GM12878 (cell line): ENCODE results near the gene CCDC170. TPM values are rescaled to one million over a fixed set of nuclear protein-coding genes. Genes with fewer than 3 reads are reported as not detected.

Experiments used
- ATAC-seq: fragments of 200-7000 bp; cut with Tn5 transposase; 3 replicates; pipeline ENCODE4 v1.9.1; 2020; ENCODE audit warnings: mild to moderate bottlenecking, moderate library complexity
- BruUV-seq: library from RNA; stranded (reverse); fragments of 400-500 nt; replicated peaks from 2 replicates; lab custom pipeline; 2021; lab: Mats Ljungman, UMichigan
- CTCF ChIA-PET: fragments of 300-600 bp; sonication (Branson Sonifier 250); formaldehyde crosslinking; extraction: SDS; loops from one replicate; lab custom pipeline; 2021; ENCODE audit warnings: inconsistent platforms; lab: Yijun Ruan, JAX
- POLR2A ChIA-PET: fragments of 350-600 bp; formaldehyde crosslinking; extraction: SDS; loops from one replicate; lab custom pipeline; 2021; ENCODE audit warnings: inconsistent platforms; lab: Charles Lee
- RAD21 ChIA-PET: fragments of 300-600 bp; sonication (Branson Sonifier 250); formaldehyde crosslinking; loops from one replicate; lab custom pipeline; 2023; ENCODE audit warnings: antibody characterized with exemption; ENCODE audit not compliant: unreplicated experiment; lab: Charles Lee
- SMC1A ChIA-PET: fragments of 300-600 bp; sonication (Branson Sonifier 250); formaldehyde crosslinking; loops from one replicate; lab custom pipeline; 2023; ENCODE audit not compliant: unreplicated experiment, uncharacterized antibody; lab: Charles Lee
- DNase-seq: peaks from one replicate; pipeline ENCODE4 v3.0.0-alpha.2; 2011; ENCODE audit warnings: low read depth, low spot score
- FAIRE-seq: peaks from 3 replicates; lab custom pipeline; 2011; peaks lifted over from hg19 to GRCh38; lab: Jason Lieb, UNC
- H2AFZ ChIP-seq: 2 replicates; pipeline ENCODE4 v1.6.0; 2011; ENCODE audit warnings: low read depth, low read length, control low read depth; ENCODE audit not compliant: control insufficient read depth
- H3K27ac ChIP-seq: 2 replicates; pipeline ENCODE4 v1.5.1; 2011; ENCODE audit warnings: control low read depth; ENCODE audit not compliant: control insufficient read depth, insufficient read depth
- H3K27me3 ChIP-seq, 2 experiments: replicated peaks in 1 of 2; 2 replicates each; pipeline versions ENCODE4 v1.6.0 to v1.6.1; 2011; ENCODE audit warnings: low read length in 1 of 2; ENCODE audit not compliant: control insufficient read depth in 2 of 2, insufficient read depth in 2 of 2
- H3K36me3 ChIP-seq, 2 experiments: 2 replicates each; pipeline ENCODE4 v1.5.1; 2011; ENCODE audit warnings: low read length in 1 of 2; ENCODE audit not compliant: control insufficient read depth in 2 of 2, insufficient read depth in 2 of 2
- H3K4me1 ChIP-seq: 2 replicates; pipeline ENCODE4 v1.6.1; 2011; ENCODE audit warnings: mild to moderate bottlenecking, low read length, moderate library complexity, mixed read lengths; ENCODE audit not compliant: control insufficient read depth, insufficient read depth
- H3K4me2 ChIP-seq: 2 replicates; pipeline ENCODE4 v1.6.0; 2011; ENCODE audit warnings: control low read depth; ENCODE audit not compliant: control insufficient read depth, insufficient read depth
- H3K4me3 ChIP-seq: fragments of 200-600 bp; sonication (generic); 2 replicates; pipeline ENCODE4 v1.5.1; 2016
- H3K79me2 ChIP-seq: 2 replicates; pipeline ENCODE4 v1.6.0; 2011; ENCODE audit warnings: low read length; ENCODE audit not compliant: control insufficient read depth, insufficient read depth
- H3K9ac ChIP-seq: 2 replicates; pipeline ENCODE4 v1.8.0; 2011; ENCODE audit warnings: low read length, control low read depth, mixed read lengths; ENCODE audit not compliant: control insufficient read depth, insufficient read depth
- H3K9me3 ChIP-seq: replicated peaks from 3 replicates; pipeline ENCODE4 v1.5.1; 2011; ENCODE audit warnings: mild to moderate bottlenecking, low read length; ENCODE audit not compliant: control insufficient read depth, insufficient read depth
- H4K20me1 ChIP-seq: 2 replicates; pipeline ENCODE4 v1.6.0; 2011; ENCODE audit not compliant: control insufficient read depth, insufficient read depth
- CBX5 ChIP-seq: sonication (generic); IDR thresholded peaks from 2 replicates; pipeline ENCODE4 v1.6.1; 2016; ENCODE audit warnings: low read depth, moderate library complexity, mild to moderate bottlenecking, inconsistent platforms
- CREB1 ChIP-seq: IDR thresholded peaks from 2 replicates; pipeline ENCODE4 v1.6.1; 2012; ENCODE audit warnings: low read depth, mild to moderate bottlenecking, inconsistent platforms
- CTCF ChIP-seq, 3 experiments: IDR thresholded peaks in 2 of 3; conservative IDR thresholded peaks in 1 of 3; 2 replicates each; pipeline ENCODE4 v1.5.1; 2011; ENCODE audit warnings: low read depth in 3 of 3, low read length in 3 of 3, mild to moderate bottlenecking in 3 of 3, control low read depth in 2 of 3, moderate library complexity in 2 of 3, inconsistent platforms in 1 of 3, mixed read lengths in 1 of 3; ENCODE audit not compliant: control insufficient read depth in 2 of 3, insufficient read depth in 1 of 3; ENCODE audit errors: extremely low read depth in 1 of 3
- FOXK2 ChIP-seq: fragments of 450-650 bp; IDR thresholded peaks from 2 replicates; pipeline ENCODE4 v1.6.1; 2017; ENCODE audit warnings: mild to moderate bottlenecking, moderate library complexity
- NFYA ChIP-seq: IDR thresholded peaks from 2 replicates; pipeline ENCODE4 v1.6.1; 2011; ENCODE audit warnings: low read depth, mild to moderate bottlenecking, low read length, improper control_type of control experiment, borderline replicate concordance
- SMAD1 ChIP-seq: fragments of 450-650 bp; IDR thresholded peaks from 2 replicates; pipeline ENCODE4 v1.6.1; 2018; ENCODE audit warnings: mild to moderate bottlenecking, low read depth; ENCODE audit not compliant: partially characterized antibody
- SREBF1 ChIP-seq: IDR thresholded peaks from 2 replicates; pipeline ENCODE4 v1.6.1; 2012; ENCODE audit warnings: mild to moderate bottlenecking, low read length
- WGBS: methylation state at CpG from one replicate; pipeline ENCODE4 v1.1.6; 2016; ENCODE audit warnings: low lambda C conversion rate; ENCODE audit not compliant: insufficient replicate concordance, insufficient coverage; ENCODE audit errors: missing lambda C conversion rate; 5-methylcytosine and 5-hydroxymethylcytosine counted together
- in situ Hi-C: fragments of 300-500 bp; cut with MboI; formaldehyde crosslinking; loops from 9 replicates; pipeline ENCODE4 v1.14.3; 2018; ENCODE audit warnings: mixed read lengths
- intact Hi-C: fragments of 100-400 bp; cut with micrococcal nuclease; formaldehyde crosslinking; loops from one replicate; pipeline ENCODE4 v1.14.2; 2022; ENCODE audit not compliant: unreplicated experiment
- polyA plus RNA-seq, 11 experiments: library from polyadenylated mRNA; depleted of rRNA in 4 of 11; unstranded in 6 of 11; stranded (reverse) in 5 of 11; fragments of >200 nt; fragmentation: Nextera tagmentation in 4 of 11; fragmentation: Illumina TruSeq in 1 of 11; extraction: Ambion mirVana in 4 of 11; extraction: Trizol in 1 of 11; gene quantifications; 1 replicate in 1 of 11; 2 replicates in 10 of 11; pipeline versions ENCODE4 v1.2.1 to v1.2.3, GENCODE V29; 2011 to 2016; ENCODE audit warnings: inconsistent platforms in 2 of 11, missing spikeins in 2 of 11, low read depth in 1 of 11
- total RNA-seq, 4 experiments: library from RNA; depleted of rRNA in 3 of 4; stranded (reverse); fragments of >200 nt in 3 of 4; fragmentation: Illumina TruSeq in 1 of 4; extraction: Trizol in 1 of 4; gene quantifications; 2 replicates each; pipeline versions ENCODE4 v1.2.1 to v1.2.3, GENCODE V29; 2013 to 2021

Gene CCDC170
- total and polyA plus RNA-seq, 10 of the 15 experiments (the other 5 are each of a cell fraction or from before 2014, with no cell fraction given) = not detected

GRCh38 chr6:151659212-151659611 lies 165.4 kb downstream of the CCDC170 start (continued):
- no peak for TF ChIP-seq CTCF (IDR thresholded peaks at IDR 0.05 in 2 of 3, conservative IDR thresholded peaks at IDR 0.05 in 1 of 3; ENCODE audit: control insufficient read depth in 2 of 3, extremely low read depth in 1 of 3, insufficient read depth in 1 of 3, low read depth in 3 of 3, low read length in 3 of 3)
- no peak for TF ChIP-seq CREB1
- no peak for TF ChIP-seq FOXK2
- no peak for TF ChIP-seq CBX5
- TF ChIP-seq, all 136 proteins: peak for 0

GRCh38 chr6:151661509-151661908 lies 167.7 kb downstream of the CCDC170 start:
- no peaks in the 10 kb centered on the region for H4K20me1 ChIP-seq
- H3K9ac ChIP-seq = no peak overlapping the region
- ChIA-PET CTCF (no interaction called here), POLR2A (no interaction called here), RAD21 (no interaction called here), SMC1A (no interaction called here)
- no TSS peak for BruUV-seq
- in situ Hi-C loops (no loop called here), intact Hi-C loops (no loop called here)
- H2AFZ ChIP-seq = no peak overlapping the region
- H3K36me3 ChIP-seq = no peaks in the 10 kb centered on the region
- DNase-seq (no peak), FAIRE-seq (no peak), ATAC-seq (no peak)
- H3K27me3 ChIP-seq = no peaks in the 10 kb centered on the region; a peak in 2 of 4 replicates
- 31% methylated on average over 3 of the region's 3 CpGs for WGBS
- no peak overlapping the region for H3K4me3 ChIP-seq
- TF ChIP-seq NFYA (no peak), CTCF (IDR thresholded peaks at IDR 0.05 in 2 of 3, conservative IDR thresholded peaks at IDR 0.05 in 1 of 3; ENCODE audit: control insufficient read depth in 2 of 3, extremely low read depth in 1 of 3, insufficient read depth in 1 of 3, low read depth in 3 of 3, low read length in 3 of 3) (no peak), SREBF1 (no peak), SMAD1 (no peak)
- no peak overlapping the region for H3K27ac ChIP-seq
- H3K4me1 ChIP-seq = no peaks in the 10 kb centered on the region
- H3K4me2 ChIP-seq = no peak overlapping the region
- H3K79me2 ChIP-seq = no peaks in the 10 kb centered on the region
- no peaks in the 10 kb centered on the region for H3K9me3 ChIP-seq
